Activated CD8-positive, alpha-beta memory T cell treated with anti-CD3 and anti-CD28 coated beads for 48 hours (primary cell): ENCODE measurements around the gene MIAT.
"Not testable (repeated sequence)": the region's sequence is repeated elsewhere in the genome, so short reads cannot be mapped to it uniquely, and the experiment has no call there.

Source experiments
- DNase-seq, 3 experiments: peaks; one replicate each; pipeline ENCODE4 v3.0.0-alpha.2; 2020; ENCODE audit warnings: low read depth in 2 of 3, low spot score in 2 of 3

MIAT gene

DNA sequence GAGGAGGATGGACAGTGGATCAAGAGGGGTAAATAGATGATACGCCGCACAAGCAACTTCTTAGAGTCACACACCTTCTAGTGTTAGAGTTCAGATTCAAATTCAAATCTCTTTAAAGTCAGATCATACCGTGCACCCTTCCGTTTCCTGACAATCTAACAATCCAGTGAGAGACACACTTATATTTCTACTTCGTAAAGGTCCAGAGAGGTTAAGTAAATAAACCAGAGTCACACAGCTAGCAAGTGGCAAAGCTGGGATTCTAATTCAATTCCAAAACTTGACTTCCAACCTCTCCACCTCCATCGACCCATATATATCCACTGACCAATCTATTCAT, 34.0 kb downstream of the MIAT start:
- DNase-seq: no peak

DNA sequence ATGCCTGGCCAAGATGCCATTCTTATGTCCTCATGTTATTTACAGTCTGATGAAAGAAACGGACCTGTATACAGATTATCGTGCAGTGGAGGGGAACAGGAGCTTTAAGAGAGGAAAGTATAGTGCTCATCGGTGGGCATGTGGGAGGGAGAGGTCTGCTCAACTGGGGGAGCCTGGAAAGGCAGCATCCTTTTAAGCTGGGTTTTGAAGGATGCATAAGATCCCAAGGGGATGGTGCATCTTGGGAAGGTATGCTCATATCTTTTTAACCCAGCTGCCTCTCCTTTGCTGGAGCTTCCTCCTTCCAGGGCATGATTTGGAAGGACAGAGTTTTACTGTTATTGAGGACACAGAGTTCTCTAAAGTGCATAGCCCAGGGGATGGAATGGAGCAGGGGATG, 34.8 kb downstream of the MIAT start:
- no peak for DNase-seq

DNA sequence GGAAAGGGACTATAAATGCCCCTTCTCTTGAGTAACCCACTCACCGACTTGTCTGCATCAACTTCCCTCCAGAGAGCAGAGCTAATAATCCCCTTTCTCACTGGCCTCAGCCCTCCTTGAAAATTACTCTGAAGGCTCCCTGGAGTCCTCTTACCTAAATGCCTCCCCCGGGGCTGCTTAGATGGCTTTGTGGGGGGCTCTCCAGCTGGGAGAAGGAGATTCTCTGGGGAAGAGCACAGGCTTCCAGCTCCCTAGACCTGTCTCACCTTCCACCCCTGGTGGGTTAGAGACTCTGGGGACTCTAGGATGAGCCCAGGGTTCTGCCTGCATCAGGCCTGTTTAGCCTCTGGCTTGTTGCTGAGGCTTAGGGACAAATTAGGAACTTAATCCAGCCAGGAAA, 39.8 kb downstream of the MIAT start:
- no peak for DNase-seq

DNA sequence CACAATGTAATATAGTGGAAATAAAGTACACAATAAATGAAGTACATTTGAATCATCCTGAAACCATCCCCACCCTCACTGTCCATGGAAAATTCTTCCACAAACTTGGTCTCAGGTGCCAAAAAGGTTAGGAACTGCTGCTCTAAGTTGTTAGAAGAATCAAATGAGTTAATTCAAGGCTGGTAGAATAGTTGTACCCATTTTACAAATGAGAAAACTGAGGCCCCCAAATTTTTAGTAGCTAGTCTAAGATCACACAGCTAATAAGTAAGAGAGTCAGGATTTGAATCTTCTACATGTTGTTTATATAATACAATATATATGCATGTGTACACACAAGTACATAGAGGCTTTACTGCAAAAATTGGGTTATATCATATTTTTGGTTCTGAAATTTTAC, 43.1 kb downstream of the MIAT start:
- no peak for DNase-seq

DNA sequence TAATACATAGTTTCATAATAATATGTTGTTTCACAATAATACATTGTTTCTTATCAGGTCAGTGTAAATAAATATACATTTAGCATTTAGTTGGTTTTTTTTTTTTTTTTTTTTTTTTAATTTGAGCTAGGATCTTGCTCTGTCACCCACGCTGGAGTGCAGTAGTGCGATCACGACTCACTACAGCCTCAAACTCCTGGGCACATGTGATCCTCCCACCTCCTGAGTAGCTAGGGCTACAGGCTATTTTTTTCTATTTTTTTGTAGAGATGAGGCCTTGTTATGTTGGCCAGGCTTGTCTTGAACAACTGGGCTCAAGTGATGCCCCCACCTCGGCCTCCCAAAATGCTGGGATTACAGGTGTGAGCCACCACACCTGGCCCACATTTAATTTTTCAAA, 43.5 kb downstream of the MIAT start:
- DNase-seq: no peak

DNA sequence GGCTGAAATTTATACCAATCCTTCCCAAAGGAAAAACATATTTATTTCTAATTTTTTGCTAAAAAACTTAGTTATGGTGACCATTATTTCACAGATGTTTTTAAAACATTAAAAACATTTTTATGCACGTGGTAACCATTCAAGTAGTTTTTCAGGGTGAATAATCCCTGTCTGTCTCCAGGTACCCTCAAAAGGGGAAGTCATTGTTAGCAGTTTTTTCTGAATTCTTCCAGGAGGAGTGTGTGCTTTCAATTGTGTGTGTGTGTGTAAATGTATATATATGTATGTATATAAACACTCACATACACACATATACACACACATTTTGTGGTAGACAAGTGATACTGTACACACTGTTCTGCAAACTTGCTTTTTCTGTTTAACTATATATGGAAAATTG, 43.9 kb downstream of the MIAT start:
- DNase-seq: no peak

DNA sequence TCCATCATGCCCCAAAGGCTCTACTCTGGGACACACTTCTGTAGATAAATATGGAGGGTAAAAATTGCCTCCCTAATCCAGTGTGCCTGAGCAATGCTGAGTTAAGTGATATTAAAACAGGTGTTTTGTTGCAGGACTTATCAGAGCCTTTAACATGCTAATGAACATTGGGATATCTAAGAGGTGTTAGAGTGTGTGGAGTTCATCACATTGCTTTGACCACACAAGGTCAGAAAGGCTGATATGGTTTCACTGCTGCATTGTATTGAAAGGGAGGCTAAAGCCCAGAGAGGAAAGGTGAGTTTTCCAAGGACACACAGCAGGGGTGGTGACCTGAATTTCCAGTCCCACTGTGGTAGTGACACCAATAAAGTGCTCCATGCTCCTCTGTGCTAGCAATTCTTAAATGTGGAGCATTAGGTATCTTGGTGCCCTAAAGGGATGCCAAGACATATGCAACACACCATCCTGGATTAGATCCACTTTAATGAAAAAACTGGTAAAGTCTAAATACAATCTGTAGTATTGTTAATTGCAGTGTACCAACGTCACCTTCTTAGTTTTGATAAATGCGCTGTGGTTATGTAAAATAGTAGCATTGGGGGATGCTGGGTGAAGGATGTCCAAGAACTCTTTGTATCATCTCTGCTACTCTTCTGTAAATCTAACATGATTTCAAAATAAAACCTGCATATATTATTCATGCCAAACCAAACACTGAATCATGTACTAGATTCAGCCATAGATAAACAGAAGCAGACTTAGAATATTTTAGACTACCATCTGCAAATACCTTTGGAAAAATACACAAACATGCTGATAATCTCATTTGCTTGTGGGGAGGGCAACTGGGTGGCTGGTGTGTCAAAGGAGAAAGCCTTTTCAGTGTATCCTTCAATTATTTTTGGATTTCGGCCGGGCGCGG, 45.8 kb downstream of the MIAT start:
- no peak for DNase-seq

DNA sequence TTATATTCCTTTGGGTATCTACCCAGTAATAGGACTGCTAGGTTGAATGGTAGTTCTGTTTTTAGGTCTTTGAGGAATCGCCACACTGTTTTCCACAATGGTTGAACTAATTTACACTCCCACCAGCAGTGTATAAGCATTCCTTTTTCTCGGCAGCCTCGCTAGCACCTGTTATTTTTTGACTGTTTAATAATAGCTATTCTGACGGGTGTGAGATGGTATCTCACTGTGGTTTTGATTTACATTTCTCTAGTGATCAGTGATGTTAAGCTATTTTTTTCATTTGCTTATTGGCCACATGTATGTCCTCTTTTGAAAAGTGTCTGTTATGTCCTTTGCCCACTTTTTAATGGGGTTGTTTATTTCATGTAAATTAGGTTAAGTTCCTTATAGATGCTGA, 48.0 kb downstream of the MIAT start:
- DNase-seq: not testable (repeated sequence)

DNA sequence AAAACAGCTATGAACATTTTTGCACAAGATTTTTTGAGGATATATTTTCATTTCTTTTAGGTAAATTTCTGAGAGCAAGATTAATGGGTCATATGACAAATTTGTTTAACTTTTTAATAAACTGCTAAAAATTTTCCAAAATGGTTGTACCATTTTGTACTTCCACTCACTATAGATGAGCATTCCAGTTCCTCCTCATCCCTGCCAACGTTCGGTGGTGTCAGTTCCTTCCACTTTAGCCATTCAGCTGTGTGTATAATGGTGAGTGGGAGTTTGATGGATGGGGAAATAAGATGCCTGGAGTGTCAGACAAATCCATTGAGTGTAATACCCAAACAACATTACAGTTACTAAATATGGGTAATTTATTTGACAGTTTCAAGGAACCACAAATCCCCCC, 49.7 kb downstream of the MIAT start:
- no peak for DNase-seq

DNA sequence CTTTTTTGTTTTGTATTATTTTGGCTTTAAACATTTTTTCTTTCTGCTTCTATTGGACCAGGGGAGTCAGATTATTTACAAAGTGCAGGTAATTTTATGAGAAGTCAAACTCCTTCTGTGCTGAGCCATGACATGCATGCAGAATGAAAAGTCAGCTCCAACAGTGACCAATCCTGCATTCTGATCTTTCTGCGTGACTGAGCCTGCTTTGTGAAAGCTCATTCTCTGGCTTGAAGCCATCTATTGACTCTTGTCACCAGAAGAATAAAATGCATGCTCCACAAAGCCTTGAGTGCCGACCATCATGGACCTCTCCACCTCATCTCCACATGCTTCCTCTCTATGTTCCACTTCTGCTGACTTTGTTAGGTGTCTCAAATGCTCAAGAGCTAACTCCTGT, 50.2 kb downstream of the MIAT start:
- DNase-seq: no peak

DNA sequence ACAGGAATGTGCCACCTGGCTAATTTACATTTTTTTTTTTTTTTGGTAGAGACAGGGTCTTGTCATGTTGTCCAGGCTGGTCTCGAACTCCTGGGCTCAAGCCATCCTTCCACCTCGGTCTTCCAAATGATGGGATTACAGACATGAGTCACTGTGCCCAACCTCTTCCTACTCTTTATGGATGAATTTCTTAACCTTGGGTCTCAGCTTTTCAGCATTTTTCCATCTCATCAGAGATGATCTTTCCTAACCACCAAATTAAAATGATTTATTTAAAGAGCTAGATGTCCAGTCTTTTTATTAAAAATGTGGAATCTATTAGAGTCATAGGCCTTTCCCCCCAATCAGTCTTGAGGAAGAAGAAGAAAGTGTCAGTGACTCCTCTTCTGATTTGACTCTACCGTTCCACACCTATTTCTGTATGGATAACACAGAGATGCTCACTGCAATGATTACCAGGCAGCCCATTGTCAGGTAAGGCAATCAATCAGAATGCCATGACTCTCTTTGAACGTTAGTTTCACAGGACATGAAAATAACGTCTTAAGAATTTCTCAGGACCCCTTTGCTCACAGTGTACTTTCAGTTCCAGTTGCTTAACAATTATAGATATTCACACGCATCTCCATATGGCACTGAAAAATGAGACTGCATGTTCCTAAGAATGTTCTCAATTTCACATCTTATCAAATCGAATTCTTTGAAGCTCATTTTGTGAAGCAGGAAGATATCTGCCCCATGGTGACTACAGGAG, 51.0 kb downstream of the MIAT start:
- DNase-seq: no peak

DNA sequence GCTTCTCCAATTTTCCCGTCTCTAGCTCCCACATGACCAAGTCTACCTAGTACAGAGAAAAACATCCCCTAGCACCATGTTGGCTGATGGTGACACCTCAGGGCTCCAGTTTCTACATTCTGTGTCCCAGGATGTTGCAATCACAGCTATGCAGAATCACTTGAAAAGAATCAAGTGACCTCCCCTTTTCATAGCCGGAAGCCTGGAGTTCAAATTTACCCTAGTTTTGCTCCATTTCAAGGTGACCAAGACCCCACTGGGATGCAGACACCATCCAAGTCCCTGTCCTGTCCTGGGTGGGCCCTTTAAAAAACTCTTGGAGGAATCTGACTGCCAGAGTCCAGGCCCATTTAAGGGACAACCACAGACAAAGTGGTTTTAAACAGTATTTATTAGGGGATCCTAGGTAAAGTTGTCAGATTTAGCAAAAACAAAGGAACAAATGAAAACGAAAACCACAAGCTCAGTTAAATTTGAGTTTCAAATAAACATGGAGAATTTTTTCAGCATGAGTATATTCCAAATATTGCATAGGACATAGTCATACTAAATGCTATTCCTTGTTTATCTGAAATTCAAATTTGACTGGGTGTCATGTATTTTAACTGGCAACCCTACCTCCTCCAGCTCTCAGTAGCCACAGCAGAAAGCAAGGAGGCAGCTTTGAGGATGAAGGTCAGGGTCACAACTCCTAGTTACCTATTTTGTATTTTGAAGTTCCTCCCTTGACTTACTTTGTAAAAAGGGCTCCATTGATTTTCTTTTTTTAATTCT, 52.4 kb downstream of the MIAT start:
- no peak for DNase-seq

DNA sequence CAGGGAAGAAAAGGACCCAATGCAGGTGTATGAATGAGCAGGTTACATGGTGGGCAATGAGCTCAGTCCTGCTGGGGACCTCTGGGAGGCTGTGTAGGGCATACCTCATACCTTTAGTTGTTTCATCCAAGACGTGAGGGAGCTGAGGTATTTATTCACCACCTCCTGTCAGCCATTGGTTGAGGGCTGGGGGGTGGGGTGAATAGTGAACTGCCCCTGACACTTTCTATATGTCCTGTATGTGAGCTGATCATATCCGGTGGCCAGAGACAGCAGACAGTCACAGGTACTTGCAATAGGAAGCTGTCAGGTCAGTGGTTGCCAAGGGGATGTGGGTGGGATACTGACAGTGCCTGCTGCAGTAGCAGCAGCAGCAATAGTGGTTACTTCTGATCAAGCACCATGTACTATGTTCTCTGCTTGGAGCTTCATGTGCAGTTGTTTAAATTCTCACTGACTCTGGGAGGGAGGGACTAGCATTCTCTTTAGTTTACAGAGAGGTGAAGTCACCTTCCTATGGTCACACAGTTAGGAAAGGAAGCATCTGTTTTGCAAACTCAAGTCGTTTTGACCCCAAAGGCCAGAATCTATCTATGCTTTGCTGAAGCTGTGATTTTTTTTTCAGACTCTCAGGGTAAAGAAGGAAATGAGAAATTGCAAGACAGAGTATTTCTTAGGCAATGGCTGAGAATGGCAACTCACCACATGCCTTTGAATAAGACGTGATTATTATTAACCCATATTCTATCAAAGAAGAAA, 54.0 kb downstream of the MIAT start:
- no peak for DNase-seq

DNA sequence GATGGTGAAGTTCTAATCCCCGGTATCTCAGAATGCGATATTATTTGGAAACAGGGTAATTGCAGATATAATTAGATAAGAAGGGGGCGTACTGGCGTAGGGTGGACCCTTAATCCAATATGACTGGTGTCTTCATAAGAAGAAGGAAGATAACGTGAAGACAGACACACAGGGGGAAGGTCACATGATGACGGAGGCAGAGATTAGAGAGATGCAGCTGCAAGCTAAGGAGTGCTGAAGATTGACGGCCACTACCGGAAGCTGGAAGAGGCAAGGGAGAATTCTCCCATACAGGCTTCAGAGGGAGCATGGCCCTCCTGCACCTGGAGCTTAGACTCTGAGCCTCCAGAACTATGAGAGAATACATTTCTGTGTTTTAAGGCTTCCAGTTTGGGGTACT, 54.8 kb downstream of the MIAT start:
- DNase-seq: no peak

DNA sequence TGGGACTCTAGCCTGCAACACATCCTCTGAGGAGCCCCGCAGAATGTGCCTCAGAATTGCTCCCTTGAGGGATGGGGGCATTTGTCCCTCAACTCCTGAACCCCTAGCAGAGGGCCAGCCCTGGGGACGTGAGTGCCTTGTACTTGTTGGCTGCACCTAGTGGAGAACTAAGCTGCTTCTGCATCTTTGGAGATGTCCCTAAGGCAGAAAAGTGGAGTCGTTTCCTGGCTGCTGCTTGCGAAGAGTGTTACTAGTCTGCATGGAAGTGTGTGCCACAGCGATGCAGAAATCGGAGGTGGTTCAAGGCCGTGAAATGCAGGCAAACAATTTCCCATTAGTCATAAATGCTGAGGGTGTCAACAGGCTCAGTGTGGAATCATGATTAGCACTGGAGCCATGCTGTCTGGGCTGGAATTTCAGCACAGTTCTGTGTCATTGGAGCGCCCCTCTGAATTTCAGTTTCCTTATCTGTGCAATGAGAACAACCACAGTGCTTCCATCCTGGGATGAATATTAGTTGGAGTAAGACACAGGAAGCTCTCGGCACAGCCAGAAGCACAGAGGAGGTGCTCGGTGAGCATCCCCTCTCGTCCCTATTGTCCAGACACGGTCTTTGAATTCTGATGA, 56.5 kb downstream of the MIAT start:
- DNase-seq: no peak

DNA sequence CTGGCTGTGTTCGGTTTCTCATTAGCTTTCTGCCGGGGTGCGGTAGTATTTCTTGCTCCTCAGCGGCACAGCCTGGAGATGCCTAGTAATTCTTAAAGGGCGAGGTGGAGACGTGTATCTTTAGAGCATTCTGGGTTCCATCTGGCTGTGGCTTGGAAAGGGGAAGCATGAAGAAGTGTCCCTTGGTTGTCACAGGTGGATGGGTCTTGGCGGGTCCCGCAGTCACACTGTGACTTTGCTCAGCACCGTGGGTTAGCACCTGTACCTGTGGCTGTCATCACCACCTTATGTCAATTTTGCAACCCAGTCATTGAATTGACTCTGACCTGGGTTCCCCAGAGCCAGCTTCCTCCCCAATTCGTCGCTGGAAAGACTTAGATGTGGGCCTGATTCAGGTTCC, 57.6 kb downstream of the MIAT start:
- DNase-seq: no peak

DNA sequence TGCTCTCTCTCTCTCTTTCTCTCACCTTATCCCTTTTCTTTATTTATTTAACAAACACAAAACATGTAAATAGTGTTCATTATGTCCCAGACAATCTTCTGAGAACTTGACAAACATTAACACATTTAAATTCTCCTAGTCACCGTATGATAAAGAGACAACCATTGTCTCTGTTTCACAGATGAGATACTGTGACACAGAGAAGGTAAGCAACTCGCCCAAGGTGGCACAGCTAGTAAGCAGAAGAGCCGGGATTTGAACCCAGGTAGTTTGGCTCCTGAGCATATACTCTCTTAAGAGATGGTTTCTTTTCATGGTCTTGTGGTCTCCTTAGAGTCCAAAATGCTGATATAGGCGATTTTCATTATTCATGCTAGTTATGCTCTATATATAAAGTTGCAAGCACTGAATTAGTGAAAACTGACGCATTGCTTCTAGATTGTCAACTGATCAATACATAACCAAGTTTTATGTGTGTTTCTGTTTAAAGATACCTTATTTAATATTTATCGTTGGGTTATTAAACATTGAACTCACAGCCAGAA, 58.1 kb downstream of the MIAT start:
- DNase-seq: no peak

DNA sequence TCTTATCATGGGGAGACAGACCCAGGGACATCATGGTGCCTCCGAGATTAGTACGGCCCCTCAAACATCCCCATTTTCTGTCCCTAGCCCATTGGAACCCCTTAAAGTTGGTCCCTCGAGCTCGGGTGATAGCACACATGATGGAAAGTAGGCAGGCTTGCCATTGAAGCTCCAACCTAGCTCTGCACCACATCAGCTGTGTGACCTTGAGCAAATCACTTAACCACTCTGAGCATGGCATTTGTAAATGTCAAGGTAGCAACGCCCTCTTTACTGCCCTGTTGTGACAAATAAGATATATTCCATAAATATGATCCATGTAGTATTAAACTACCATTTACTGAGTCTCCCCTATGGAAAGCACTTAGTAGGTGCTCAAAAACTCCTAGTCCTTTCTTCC, 61.1 kb downstream of the MIAT start:
- no peak for DNase-seq

DNA sequence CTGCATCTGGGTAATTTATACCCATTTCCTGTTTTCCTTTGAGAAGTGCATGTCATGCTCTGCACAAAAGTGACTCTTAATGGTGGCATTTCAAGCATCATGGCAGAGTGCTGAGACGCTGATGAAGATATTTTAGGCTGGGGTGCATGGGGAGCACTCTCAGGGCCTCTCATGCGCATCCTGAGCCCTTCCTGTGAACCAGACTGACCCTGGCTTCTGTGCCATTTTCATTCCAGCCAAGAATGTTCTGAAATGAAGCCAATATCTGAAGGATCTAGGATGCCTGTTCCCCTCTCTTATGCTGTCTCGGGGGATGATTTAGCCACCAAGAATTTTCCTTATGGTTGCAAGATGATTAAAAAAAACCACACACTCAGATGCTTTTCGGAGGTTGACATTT, 61.5 kb downstream of the MIAT start:
- DNase-seq: no peak

DNA sequence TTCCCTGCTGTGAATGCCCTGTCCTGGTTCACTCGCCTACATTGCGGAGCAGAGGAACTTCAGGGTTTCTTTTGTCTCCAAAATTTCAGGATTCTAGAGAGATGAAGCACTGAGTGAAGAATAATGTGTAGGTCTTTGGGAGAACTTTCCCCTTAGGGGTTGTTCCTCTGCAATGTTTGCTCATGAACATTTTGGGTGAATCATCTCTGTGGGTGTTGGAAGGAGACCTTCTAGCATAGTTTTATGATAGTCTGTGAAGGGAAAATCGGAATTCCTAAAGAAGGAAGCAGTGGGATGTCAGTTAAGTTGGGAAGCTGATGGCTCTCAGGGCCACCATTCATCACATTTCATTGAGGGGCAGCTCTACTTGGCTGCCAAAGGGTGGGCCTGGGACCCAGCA, 64.8 kb downstream of the MIAT start:
- no peak for DNase-seq
